ENCODE data around the gene DNAJC28.
"Not testable (repeated sequence)": the region's sequence is repeated elsewhere in the genome, so short reads cannot be mapped to it uniquely, and the experiment has no call there.

DNAJC28 gene

GRCh38 chr21:33491373-33492102, at the start of gene DNAJC28:
Gene DNAJC28, minus strand, starts transcription at chr21:33491716. Its CDS starts 2,323 bp downstream, at chr21:33489393.
- peak; percentile 88 for DNase-seq (ENCODE audit: low read depth in 1 of 2, low spot score in 1 of 2)

GRCh38 chr21:33541105-33541711, 49.7 kb upstream of the DNAJC28 start:
- no peak for DNase-seq (ENCODE audit: low read depth in 1 of 2, low spot score in 1 of 2)

- no peak for DNase-seq (ENCODE audit: low read depth in 1 of 2, low spot score in 1 of 2)
Observed at GRCh38 chr21:33540711-33541104, 49.2 kb upstream of the DNAJC28 start.

- DNase-seq (ENCODE audit: low read depth in 1 of 2, low spot score in 1 of 2) = no peak
Observed at GRCh38 chr21:33539616-33540015, 48.1 kb upstream of the DNAJC28 start.

- no peak for DNase-seq (ENCODE audit: low read depth in 1 of 2, low spot score in 1 of 2)
Observed at GRCh38 chr21:33537212-33537611, 45.7 kb upstream of the DNAJC28 start.

GRCh38 chr21:33531007-33531406, 39.5 kb upstream of the DNAJC28 start:
- DNase-seq (ENCODE audit: low read depth in 1 of 2, low spot score in 1 of 2) = no peak

GRCh38 chr21:33522953-33523349, 31.4 kb upstream of the DNAJC28 start:
- no peak for DNase-seq (ENCODE audit: low read depth in 1 of 2, low spot score in 1 of 2)

- DNase-seq (ENCODE audit: low read depth in 1 of 2, low spot score in 1 of 2) = no peak
Observed at GRCh38 chr21:33522297-33522952, 30.9 kb upstream of the DNAJC28 start.

- no peak for DNase-seq (ENCODE audit: low read depth in 1 of 2, low spot score in 1 of 2)
Observed at GRCh38 chr21:33518899-33519298, 27.4 kb upstream of the DNAJC28 start.

- no peak for DNase-seq (ENCODE audit: low read depth in 1 of 2, low spot score in 1 of 2)
Observed at GRCh38 chr21:33514229-33514628, 22.7 kb upstream of the DNAJC28 start.

- no peak for DNase-seq (ENCODE audit: low read depth in 1 of 2, low spot score in 1 of 2)
Observed at GRCh38 chr21:33512481-33512880, 21.0 kb upstream of the DNAJC28 start.

GRCh38 chr21:33511639-33512038, 20.1 kb upstream of the DNAJC28 start:
- DNase-seq (ENCODE audit: low read depth in 1 of 2, low spot score in 1 of 2) = no peak

GRCh38 chr21:33510826-33511225, 19.3 kb upstream of the DNAJC28 start:
- no peak for DNase-seq (ENCODE audit: low read depth in 1 of 2, low spot score in 1 of 2)

- not testable (repeated sequence) for DNase-seq (ENCODE audit: low read depth in 1 of 2, low spot score in 1 of 2)
Observed at GRCh38 chr21:33507003-33507402, 15.5 kb upstream of the DNAJC28 start.

- no peak for DNase-seq (ENCODE audit: low read depth in 1 of 2, low spot score in 1 of 2)
Observed at GRCh38 chr21:33505833-33506232, 14.3 kb upstream of the DNAJC28 start.

GRCh38 chr21:33496345-33496744, 4.8 kb upstream of the DNAJC28 start:
- DNase-seq (ENCODE audit: low read depth in 1 of 2, low spot score in 1 of 2) = no peak

- DNase-seq (ENCODE audit: low read depth in 1 of 2, low spot score in 1 of 2) = no peak
Observed at GRCh38 chr21:33495743-33496142, 4.2 kb upstream of the DNAJC28 start.

GRCh38 chr21:33493756-33494155, 2.2 kb upstream of the DNAJC28 start:
- DNase-seq (ENCODE audit: low read depth in 1 of 2, low spot score in 1 of 2) = no peak

GRCh38 chr21:33492571-33492970, 1.1 kb upstream of the DNAJC28 start:
- no peak for DNase-seq (ENCODE audit: low read depth in 1 of 2, low spot score in 1 of 2)

- no peak for DNase-seq (ENCODE audit: low read depth in 1 of 2, low spot score in 1 of 2)
Observed at GRCh38 chr21:33490991-33491372, 534 bp downstream of the DNAJC28 start.

- DNase-seq (ENCODE audit: low read depth in 1 of 2, low spot score in 1 of 2) = no peak
Observed at GRCh38 chr21:33488936-33489335, 2.6 kb downstream of the DNAJC28 start.

- no peak for DNase-seq (ENCODE audit: low read depth in 1 of 2, low spot score in 1 of 2)
Observed at GRCh38 chr21:33487996-33488395, 3.5 kb downstream of the DNAJC28 start.

Data from activated T-helper 1 cell treated with anti-CD3 and anti-CD28 coated beads, Interleukin-2, amount 50 U/mL, for 16 hours (primary cell).